DMS153 (cell line): Measurements from ENCODE around the gene CIAO3.
"Not testable (repeated sequence)": the region's sequence is repeated elsewhere in the genome, so short reads cannot be mapped to it uniquely, and the experiment has no call there.

Experiments
- DNase-seq: peaks from one replicate; lab custom pipeline; 2025; lab: John Stamatoyannopoulos, UW

The CIAO3 gene

GRCh38 chr16:740764-741505 lies at the start of gene CIAO3:
CIAO3 (minus strand) TSS chr16:740997; CDS start chr16:740985, 12 bp downstream.
- peak; percentile 83 for DNase-seq

DNA sequence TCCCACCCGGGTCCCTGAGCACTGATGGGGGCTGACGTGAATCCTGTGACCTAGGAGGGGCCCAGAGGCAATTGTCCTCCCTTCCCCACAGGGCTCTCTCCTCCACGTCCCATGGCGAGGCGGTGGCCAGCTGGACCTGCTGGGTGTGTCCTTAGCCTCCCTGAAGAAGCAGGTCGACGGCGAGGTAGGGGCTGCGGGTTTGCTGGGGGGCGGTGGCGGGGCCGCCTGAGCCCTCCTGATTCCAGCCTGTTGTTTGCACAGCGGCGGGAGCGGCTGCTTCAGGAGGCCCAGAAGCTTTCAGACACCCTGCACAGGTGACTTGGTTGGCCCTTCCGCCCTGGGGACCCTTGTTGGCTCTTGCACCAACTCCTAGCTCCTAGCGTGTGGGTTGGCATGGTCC lies 49.3 kb upstream of the CIAO3 start:
- DNase-seq, result no peak

DNA sequence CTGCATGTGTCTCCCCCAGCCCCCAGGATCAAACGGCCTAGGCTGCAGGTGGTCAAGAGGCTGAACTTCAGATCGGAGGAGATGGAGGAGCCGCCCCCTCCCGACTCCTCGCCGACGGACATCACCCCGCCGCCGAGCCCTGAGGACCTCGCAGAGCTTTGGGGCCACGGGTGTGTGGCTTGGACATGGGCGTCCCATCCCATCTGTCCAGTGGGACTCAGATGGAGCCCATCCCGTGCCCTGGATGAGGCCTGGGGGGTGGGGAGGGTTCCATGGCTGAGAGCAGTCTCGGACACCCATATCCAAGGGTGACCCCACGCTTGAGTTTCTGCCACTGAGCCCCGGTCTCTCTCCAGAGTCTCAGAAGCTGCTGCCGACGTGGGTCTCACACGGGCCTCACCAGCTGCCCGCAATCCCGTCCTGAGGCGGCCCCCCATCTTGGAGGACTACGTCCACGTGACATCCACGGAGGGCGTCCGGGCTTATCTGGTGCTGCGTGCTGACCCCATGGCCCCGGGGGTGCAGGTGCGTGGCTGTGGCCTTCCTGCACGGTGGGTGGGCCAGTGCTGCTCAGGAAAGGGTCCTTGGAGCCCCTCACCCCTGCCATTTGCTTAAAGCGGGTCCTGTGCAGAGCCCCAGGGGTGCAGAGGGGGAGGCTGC lies 48.5 kb upstream of the CIAO3 start:
- DNase-seq, result no peak

GRCh38 chr16:788399-789126 lies 47.8 kb upstream of the CIAO3 start, which contains the start of gene CHTF18:
CHTF18 (plus strand) TSS chr16:788620; CDS start chr16:788685, 65 bp downstream.
- peak; percentile 84 for DNase-seq

DNA sequence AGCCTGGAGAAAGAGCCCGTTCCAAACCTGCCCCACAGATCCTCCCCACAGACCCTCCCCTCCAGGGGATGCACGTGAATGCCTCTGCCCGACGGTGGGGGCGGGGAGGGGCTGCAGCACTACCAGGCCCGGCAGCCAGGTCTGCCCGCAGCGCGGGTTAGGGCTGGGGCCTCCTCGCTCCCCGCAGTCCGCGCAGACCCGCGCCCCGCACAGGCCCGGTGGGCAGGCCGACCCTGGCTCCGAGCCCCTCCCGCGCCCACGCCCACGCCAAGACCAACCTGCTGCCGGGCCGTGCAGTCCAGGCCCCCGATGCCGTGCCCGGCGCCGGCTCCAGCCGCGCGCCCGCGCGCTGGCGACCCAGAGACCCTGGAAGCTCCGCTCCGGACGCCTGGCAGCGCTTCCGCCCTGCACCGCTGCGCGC lies 47.2 kb upstream of the CIAO3 start, which contains the start of gene RPUSD1:
Gene RPUSD1, minus strand, starts transcription at position 404 of the 421 bp plus-strand sequence. CDS start 644 bp downstream, outside the sequence.
- no peak for DNase-seq

GRCh38 chr16:787321-787966 lies 46.6 kb upstream of the CIAO3 start:
- no peak for DNase-seq

GRCh38 chr16:785563-786535 lies 45.1 kb upstream of the CIAO3 start:
- peak; percentile 57 for DNase-seq

DNA sequence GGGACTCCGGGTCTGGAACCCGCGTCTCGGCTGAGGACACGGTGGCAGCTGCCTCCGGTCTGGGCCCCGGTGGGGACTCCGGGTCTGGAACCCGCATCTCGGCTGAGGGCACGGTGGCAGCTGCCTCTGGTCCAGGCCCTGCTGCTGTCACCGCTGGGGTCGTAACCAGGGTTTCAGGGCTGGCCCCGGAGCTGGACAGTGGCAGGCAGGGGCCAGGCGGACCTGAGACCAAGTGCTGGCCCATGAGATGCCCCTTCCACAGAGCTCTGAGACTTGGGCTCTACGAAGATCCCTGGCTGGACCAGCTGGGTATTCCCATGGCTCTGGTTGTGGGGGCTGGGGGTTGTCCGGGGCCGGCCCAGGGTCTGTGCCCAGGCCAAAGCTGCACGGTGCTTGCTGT lies 43.6 kb upstream of the CIAO3 start:
- no peak for DNase-seq

DNA sequence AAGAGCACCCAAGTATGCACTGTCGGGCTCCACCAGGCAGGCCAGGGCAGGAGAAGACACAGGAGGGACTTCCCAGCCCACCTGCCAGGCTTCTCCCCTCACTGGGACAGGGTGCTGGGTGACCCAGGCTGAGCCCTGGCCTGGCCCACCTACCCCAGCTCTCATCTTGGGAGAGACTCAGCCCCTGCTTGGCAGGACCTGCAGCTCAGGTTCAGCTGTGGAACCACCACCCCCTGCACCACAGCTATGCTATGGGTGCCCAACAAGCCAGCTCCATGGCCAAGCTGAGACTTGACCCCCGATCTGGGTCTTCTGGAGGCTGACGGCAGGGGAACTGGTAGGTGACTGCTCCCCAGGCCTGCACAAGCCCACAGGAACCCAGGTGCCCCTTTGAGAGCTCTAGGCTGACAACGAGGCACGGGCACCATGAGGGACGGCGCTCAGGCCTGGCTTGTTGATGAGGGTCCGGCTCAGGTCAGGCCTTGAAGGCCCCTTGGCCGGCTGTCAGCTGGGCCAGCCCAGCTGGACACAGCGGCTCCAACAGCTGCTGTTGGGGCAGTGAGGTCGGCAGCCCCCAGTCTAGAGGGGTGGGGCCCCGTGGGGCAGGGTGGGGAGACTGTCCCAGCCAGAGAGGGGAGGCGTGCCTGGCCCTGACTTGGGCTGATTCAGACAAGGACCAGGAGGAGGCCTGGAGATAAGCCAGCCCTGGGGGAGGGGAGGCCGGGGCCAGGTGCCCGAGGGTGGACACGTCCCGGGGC lies 42.8 kb upstream of the CIAO3 start:
- DNase-seq, result no peak

- peak; percentile 78 for DNase-seq
Observed at GRCh38 chr16:782766-783403, 42.1 kb upstream of the CIAO3 start.

DNA sequence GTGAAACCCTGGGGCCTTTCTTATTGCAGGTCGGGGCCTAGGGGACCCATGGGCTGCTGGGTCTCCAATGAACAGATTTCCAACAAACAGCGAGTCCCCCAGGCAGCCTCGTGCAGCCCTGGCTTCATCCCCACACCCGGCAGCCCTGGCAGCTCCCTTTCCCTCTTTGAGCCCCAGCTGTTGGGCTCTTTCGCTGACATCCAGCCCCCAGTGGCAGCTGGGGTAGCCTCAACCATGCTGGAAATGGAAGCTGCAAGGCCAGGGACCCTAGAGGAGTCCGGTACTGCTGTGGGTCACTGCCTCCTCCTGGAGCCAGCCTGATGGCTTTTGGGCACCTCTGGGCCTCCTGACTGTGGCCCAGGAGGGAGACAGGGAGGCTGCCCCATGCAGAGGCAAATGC lies 41.5 kb upstream of the CIAO3 start:
- DNase-seq, result no peak

GRCh38 chr16:781346-782010 lies 40.7 kb upstream of the CIAO3 start:
- DNase-seq, result no peak

GRCh38 chr16:780296-780695 lies 39.5 kb upstream of the CIAO3 start:
- no peak for DNase-seq

DNA sequence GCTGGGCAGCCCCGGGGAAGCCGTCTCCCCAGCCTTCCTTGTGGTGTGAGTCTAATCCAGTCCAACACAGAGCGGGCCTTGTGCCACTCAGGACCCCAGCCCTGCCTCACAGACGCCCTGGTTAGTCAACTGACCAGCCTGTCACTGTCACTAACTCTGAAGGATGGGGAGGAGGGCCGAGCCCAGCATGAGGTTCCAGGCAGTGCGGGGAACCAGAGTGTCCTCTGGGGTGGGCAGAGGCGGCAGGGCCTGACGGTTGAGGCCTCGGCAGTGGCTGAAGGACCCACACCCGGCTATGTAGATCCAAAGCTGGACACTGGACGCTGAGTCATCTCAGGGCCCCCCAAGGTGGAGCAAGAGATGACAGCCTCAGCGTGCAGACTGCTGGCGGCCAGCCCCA lies 38.8 kb upstream of the CIAO3 start:
- DNase-seq, result no peak

DNA sequence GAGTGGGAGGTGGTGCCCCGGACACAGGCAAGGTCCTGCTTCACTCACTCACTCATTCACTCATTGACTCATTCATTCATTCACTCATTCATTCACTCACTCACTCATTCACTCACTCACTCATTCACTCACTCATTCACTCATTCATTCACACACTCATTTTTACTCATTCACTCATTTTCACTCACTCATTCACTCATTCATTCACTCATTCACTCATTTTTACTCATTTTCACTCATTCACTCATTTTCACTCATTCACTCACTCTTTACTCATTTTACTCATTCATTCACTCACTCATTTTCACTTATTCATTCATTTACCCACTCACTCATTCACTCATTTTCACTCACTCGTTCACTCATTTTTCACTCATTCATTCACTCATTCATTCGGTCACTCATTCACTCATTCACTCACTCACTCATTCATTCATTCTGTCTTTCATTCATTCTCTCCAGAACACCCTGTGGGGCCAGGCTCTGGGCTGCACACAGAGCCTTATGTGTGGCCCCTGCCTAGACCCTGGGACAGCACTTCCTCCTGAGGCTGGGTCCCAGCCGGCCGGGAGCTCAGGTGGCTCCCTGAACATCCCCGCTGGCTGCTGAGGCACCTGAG lies 38.2 kb upstream of the CIAO3 start:
- DNase-seq, result no peak

DNA sequence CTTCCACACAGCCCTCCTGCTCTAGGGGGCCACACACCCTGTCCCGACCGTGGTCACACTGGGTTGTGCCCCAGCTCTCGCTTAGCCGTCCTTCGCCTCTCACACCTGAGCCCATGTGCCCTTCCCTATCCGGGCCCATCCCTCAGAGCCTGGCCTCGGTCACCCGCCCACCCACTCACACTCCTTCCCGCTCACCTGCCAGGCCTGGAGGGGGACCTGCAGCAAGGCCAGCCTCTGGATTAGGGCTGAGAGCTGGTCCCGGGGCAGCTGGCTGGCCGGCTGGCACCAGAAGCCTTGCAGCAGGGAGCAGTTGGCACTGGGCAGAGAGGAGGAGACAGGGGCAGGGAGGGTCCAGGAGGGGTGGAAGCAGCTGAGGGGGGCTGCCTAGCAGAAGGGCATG lies 37.6 kb upstream of the CIAO3 start:
- no peak for DNase-seq

DNA sequence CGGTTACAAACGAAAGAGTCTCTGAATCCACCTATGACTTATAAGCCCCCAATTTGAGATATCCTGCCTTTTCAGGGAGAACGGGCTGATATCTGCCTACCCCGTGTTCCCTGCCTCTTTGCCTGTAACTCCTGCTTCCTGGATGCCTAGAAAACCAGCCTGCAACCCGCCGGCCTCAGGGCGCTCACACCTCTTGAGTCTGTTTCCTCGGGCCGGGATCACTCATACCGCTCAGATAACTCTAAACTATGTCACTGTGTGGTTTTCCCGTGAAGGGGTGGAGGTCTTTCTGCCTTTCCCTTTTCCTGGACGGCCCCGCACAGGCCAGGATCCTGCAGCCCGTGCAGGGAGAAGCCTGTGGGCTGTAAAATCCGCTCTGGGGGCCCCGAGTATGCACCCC lies 37.0 kb upstream of the CIAO3 start:
- DNase-seq, result peak; percentile 3

DNA sequence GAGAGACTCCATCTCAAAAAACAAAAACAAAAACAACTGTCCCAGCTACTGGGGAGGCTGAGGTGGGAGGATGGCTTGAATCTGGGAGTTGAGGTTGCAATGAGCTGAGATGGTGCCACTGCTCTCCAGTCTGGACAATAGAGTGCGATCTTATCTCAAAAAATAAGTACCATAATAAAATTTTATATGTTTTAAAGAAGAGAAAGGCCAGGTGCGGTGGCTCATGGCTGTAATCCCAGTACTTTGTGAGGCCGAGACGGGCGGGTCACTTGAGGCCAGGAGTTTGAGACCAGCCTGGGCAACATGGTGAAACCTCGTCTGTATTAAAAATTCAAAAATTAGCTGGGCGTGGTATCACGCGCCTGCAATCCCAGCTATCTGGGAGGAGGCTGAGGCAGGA lies 36.0 kb upstream of the CIAO3 start:
- no peak for DNase-seq

GRCh38 chr16:776298-776697 lies 35.5 kb upstream of the CIAO3 start:
- not testable (repeated sequence) for DNase-seq
